Activated CD8-positive, alpha-beta memory T cell treated with anti-CD3 and anti-CD28 coated beads for 24 hours (primary cell): ENCODE measurements around the gene ELP2.
A peak's percentile ranks its signal among the peaks of the same experiment; 100 is the strongest.
"Not testable (repeated sequence)": the region's sequence is repeated elsewhere in the genome, so short reads cannot be mapped to it uniquely, and the experiment has no call there.

ENCODE experiments used
- DNase-seq: peaks from one replicate; pipeline ENCODE4 v3.0.0-alpha.2; 2020

The ELP2 gene

DNA sequence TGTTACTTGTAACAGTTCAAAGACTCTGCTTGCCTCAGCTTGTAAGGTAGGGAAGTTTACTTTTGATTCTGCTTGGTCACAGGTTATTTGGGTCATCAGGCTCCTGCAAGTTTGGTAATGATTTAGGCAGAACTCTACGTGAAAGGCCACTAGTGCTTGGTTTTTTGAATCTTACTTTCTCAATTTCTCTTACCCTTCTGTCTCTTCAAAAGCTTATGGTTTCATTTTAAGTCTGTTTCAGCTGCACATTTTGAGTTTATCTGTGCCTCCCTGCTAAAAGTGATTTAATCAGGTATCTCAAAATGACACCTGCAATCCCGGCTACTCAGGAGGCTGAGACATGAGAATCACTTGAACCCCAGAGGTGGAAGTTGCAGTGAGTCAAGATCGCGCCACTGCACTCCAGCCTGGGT lies 31.3 kb downstream of the ELP2 start:
- DNase-seq: no peak

DNA sequence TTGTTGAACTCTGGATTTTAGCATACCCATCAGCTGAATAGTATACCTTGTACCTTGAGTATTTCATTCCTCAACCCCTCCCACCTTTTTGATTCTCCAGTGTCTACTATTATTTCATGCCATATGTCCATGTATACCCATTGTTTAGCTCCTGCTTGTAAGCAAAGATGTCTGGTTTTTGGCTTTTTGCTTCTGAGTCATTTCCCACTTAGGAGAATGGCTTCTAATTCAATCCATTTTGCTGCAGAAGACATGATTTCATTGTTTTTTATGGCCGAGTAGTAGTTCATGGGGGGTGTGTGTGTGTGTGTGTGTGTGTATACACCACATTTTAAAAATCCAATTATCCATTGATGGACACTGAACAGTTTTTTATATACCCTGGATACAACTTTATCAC lies 33.3 kb downstream of the ELP2 start:
- DNase-seq: no peak

DNA sequence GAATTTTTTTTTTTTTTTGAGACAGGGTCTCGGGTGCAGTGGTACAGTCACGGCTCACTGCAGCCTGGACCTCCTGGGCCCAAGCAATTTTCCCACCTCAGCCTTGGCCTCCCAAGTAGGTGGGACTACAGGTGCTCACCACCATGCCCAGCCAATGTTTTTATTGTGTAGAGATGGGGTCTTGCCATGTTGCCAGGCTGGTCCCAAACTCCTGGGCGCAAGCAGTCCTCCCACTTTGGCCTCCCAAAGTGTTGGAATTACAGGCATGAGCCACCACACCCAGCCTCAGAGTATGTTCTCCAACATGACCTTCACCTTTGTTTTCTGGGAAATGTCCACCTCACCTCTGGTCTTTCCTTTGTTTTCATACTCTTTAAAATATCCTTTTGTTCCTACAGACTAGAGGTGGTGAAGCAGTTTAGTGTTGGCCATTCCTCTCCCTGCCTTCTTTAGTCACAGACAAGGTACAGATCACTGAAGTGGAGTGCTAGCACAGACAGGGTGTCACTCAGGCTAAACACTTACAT lies 38.1 kb downstream of the ELP2 start:
- DNase-seq: no peak

DNA sequence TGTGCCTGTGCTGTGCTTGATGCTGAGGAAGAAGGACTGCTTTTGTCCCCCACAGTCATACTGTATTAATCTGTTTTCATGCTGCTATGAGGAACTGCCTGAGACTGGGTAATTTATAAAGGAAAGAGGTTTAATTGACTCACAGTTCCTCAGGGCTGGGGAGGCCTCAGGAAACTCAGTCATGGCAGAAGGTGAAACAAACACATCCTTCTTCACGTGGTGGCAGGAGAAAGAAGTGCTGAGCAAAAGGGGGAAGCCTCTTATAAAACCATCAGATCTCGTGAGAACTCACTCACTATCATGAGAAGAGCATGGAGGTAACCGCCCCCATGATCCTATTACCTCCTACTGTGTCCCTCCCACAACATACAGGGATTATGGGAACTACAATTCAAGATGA lies 38.6 kb downstream of the ELP2 start:
- not testable (repeated sequence) for DNase-seq

DNA sequence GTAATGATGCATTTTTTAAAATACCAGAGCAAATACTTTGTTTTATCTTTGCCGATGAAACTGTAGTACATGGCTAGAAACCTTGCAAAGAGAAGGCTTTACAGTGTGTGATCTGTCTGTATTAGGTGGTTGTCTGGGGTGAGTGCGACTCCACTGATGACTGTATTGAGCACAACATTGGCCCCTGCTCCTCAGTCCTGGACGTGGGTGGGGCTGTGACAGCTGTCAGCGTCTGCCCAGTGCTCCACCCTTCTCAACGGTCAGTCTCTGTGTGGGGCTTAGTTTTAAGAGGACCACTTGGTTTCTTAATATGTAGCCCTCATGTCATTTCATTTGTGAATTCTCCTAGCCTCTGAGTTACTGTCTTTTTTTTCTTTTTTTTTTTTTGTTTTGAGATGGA lies 40.2 kb downstream of the ELP2 start:
- no peak for DNase-seq

DNA sequence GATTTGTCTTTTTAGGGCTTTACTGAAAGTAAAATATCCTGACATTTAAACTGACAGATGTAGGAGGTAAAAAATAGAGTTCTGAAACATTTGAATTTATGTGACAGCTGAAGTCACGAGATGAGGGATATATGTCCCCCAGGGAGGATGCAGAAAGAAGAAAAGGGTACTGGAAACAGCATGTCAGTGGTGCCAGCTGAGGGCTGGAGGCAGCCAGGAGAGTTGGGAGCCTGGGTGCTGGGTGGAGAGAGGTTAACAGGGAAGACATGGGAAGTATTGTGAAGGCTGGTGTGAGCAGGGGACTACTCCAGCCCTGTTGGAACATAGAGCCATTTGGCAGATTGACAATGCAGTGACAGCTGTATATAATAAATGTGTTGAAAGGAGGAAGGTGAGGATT lies 45.8 kb downstream of the ELP2 start:
- no peak for DNase-seq

DNA sequence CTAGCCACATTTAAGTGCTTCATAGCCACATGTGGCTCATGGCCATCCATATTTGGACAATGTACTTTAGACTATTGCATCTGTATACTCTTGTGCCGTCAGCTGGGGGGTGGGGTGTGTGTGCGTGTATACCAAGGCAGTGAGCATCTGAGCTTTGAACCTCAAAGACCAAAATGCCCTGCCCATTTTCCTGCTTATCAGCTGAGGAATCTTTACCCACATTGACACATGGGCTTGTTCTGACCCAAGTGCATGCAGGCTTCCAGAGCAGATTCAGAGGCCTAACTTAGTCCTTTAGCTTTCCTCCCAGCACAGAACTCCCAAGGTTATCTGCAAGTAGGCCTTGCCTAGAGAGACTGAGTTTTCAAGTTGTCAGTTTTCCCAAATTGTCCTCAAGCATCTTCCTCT lies 46.5 kb downstream of the ELP2 start:
- DNase-seq: no peak

DNA sequence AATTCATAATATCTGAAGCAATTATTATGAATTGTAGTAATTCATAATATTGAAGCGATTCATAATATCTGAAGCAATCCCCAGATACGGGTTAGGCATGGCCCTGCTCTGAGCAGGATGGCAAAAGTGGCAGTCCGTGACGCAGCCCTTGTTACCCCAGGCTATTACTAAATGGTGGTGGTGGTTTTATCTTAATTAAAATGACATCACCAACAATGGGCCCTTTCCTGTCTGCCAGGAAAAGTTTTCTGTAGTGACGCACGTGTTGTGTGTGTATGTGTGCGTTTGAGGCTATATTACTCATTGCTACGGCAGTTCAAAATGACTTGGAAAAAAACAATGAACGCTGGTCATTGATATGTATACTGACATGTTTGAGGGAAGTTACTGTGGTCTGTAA lies 47.0 kb downstream of the ELP2 start:
- no peak for DNase-seq

DNA sequence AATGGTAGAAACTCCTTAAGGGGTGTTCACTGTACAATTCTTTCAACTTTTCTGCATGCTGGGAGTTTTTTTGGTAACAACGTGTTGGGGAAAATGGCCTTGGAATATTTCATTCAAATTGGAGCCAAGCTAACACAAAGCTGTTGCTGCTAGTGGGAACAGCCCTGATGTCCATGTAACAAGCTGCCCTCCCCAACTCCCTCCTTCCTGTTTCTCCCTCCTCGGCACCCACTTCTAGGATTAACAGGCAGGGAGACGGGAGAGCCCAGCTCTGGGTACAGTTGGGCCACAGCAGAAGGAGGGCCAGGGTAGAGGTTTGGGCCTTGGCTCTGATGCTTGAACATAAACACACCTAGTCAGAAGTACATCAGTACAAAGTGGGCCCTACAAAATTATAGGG lies 48.2 kb downstream of the ELP2 start:
- DNase-seq: no peak

DNA sequence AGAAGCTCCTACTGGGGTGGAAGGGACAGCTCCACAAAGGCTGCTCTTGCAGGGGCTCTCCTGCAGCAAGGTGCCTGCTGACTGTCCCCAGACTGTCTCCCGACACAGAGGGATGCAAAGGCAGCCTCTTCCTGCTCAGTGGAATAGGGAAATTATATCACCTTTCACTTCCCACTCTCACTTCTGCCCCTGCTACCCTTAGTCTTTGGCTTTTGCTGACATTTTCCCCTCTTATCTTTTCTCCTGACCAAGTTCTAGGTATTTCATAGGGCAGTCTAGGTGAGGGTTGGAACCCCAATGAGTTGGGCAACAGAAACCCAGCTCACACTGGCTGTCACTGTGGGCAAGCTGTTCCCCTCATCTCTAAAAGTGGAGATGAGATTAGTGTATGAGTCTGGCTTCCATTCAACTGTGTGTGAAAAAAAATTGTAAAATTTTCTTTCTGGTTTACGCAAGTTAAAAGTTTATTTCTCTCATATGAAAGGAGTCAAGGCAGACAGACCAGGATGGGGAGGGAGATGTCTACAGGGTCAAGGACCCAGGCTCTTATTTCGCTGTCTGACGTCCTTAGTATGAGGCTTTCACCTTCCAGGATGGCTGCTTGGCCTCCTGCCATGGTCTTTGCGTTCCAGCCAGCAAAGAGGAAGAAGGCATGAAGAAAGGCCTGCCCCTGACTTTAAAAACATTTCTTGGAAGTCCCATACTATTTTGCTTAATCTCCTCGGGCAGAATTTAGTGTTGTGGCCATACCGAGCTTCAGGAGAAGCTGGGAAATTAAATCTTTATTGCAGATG lies 50.1 kb downstream of the ELP2 start:
- DNase-seq: no peak

DNA sequence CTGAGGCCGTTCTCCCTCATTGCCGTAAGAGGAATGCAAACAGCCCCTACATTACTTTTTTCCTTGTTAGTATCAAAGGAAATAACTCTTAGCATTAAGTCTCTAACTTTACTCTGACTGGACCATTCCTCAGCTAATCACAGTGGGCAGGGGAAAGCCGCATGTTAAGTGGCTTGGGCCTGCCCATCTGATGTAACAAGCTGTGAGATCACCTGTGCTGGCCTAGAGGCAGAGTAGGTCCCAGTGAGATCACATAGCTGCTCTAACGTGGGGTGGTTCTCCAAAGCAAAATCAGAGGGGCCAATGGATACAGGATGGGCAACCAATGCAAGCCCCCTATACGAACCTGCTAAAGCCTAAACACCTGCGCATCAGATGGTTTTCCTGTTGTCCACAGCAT lies 51.7 kb downstream of the ELP2 start:
- no peak for DNase-seq

DNA sequence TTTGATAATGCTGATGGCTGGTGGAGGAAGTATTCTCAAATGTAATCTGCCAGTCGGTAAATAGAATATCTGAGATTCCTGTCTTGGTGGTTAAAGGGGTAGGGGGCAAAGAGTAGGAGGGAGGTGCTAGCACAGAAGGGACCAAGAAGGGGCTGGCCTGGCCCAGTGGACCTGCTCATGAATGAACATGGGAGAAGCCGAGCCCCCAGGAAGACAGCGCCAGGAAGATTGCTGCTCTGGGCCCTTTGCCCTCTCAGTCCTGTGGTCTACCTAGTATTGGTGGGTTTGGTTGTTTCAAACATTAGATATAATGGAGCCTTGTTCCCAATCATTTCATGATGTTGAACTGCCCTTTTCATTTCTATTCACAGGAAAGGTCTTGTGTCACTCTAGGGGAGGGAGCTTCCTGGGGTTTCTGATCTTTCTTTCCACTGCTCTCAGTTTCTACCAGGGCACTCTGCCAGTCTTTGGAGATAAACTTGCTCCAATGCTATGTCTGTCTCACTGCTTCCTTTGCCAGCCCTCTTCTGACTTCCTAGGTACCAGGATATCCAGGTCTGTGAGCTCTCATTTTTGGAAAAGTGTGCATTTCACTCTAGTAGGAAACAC lies 52.3 kb downstream of the ELP2 start:
- DNase-seq: no peak

DNA sequence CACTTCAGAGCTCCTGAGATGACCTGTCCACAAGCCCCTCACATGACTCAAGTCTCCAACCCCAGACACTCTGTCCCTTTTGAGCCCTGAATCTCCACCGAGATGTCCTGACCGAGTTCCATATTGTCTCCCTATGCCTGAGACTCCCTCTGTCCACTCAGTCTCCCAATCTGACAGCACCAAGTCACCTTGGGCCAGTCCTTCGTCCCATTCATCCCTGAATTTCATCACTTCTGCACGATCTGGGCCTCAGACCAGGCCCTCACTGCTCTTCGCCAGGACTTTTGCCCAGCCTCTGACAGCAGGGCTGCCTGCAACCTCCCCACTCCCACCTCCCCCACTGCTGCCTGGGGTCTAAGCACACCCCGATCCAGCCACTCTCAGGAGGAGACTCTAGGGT lies 53.3 kb downstream of the ELP2 start:
- DNase-seq: no peak

DNA sequence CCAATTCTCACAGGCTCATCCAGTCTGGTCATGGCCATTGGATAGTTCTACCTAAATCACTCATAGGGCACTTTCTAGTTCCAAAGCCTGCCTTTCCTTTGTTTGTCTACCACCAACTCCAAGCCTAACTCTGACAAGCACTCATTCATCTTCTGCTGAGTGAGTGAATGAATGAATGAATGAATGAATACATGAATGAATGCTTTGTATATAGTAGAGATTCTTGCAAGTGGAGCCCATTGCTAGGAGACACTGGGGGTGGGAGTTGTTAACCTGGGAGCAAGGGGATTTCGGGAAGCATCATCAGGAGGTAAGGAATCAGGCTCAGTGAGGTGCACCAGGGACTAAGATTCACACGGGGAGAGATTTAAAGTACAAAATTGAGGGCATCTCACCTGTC lies 54.3 kb downstream of the ELP2 start:
- no peak for DNase-seq

DNA sequence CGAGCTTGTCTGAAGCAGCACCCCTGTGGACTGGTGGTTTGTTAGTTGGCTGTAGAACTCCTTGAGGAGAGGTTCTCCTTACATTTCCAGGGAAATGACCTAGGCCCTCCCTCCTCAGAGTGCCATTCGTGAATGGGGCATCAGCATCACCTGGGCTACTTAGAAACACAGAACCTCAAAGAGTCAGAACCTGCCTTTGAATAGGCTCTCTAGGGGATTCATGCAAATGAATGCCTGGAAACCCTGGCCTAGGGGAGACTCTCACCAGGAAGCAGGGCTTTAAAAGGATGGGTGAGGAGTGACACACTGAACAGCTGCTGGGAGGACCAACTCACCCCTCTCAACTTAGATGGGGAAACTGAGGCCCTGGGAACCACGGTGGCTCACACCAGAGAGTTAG lies 55.5 kb downstream of the ELP2 start:
- no peak for DNase-seq

DNA sequence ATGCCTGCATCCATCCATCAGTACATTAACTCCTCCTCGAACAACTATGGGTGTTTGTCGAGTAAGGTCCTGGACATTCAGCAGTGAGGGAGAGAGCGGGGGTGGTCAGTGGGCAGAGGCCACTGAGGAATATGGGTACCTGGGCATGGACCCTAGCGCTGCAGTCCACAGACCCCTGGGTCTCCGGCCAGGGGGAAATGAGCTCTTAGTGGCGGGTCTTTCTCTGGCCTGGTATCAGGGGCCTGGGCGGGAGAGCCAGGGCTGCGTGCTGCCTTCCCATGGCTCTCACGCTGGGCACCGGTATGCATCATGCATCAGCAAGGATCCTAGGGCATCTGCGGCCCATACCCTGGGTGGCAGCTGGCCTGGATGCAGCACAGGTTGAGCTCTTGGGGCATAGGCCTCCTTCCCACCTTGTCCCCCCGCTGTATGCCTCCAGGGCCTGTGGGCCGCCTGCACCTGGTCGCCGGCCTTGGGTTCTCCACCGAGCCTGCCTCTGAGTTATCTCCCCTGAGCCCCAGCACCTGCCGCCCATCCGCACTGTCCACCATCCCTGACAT lies 56.3 kb downstream of the ELP2 start:
- no peak for DNase-seq

DNA sequence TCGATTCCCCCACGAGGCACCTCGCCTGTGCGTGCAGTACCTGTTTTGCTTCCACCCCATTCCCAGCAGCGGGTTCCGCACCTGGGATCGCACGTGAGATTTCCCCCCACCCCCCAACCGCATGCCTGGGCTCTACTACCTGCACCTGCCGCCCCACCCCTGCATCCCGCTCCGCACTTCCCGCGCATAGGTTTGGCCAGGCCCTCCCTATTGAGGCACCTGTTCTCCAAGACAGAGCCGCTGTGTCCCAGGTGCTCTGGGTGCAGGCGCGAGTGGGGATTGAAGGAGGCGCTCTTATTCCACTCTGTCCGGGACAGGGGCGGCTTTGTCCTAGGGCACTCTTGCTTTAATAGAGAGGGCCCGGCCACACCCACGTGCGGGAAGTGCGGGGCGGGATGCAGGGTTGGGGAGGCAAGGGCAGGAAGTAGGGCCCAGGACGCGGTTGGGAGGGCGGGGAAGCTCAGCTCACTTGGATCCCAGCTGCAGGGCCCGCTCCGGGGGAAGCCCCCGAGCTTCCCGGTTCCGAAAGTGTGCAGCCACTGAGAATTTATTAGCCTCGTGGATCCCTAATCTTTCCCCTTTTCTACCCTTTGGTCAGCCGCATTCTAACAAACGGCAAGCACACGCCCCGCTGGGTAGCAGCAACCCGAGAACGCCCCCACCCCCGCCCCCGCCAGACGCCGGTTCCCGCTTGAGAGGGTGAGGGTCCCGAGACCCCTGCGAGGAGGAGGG lies 56.9 kb downstream of the ELP2 start:
- peak; percentile 60 for DNase-seq

DNA sequence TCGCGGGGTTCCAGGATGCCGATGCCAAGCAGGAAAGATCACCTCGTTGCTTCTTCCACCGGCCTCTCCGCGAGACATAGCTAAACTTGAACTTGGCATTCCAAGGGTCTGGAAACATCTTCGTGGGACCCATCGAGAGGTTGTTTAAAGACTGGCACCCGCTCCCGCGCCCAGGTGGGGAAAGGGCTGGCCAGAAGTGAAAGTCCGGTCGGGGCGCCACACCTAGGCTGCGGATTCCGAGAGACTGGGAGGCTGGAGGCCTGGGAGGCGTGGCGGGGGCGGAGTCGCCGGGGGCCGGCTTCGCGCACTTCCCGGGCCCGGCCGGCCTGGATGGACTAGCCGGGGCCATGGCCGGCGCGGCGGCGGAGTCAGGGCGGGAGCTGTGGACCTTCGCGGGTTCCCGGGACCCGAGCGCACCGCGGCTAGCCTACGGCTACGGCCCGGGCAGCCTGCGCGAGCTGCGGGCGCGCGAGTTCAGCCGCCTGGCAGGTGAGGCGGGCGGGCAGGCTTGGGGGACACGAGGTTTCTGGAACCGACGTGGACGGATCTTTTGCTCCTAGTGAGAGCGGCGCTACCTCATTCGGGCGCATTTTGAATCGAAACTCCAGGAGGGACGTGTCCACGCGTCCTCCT lies 57.6 kb downstream of the ELP2 start, which contains the start of gene MOCOS:
Gene MOCOS (plus strand): TSS at position 305 of the 633 bp plus-strand sequence. CDS start 43 bp downstream, at position 348.
- DNase-seq: peak; percentile 76

DNA sequence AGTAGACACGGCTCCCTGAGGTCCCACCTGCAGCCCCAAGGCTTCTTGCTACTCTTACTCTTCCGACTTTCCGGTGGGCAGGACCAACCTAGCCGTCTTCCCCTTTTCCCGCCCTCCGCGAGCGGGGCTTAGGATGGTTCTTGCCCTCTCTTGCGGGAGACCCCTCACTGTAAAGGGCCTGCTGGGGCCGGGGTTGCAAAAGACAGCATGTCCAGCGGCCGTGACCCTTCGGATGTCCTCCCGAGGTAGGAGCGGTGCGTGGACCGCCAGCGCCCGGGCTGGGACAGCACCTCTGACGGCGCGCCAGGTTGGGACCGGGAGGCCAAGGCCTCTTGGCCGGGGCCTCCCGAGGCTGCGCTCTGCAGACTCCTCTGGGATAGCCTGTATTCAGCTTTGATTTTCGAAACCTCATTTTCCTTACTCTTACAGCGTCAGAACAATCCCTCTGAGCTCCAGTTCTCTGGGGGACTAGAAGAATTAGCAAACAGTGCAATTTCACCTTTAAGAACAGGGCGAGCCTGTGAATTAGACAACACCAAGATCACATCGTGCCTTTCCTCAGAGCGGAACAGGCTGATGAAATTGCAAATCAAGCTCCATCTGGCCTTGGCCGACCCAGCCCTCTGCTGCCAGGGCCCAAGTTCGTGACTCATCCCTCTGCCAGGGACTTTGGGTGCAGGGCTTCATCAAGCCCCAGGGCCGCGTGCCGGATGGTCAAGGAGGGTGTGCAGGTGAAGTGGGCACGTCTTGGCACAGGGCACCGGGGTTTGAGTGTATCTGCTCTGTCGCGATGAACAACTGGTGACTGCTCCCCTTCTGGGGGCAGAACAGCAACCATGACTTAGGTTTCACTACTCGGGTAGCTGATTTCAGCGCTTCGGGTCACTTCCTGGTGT lies 58.4 kb downstream of the ELP2 start:
- DNase-seq: peak; percentile 62

DNA sequence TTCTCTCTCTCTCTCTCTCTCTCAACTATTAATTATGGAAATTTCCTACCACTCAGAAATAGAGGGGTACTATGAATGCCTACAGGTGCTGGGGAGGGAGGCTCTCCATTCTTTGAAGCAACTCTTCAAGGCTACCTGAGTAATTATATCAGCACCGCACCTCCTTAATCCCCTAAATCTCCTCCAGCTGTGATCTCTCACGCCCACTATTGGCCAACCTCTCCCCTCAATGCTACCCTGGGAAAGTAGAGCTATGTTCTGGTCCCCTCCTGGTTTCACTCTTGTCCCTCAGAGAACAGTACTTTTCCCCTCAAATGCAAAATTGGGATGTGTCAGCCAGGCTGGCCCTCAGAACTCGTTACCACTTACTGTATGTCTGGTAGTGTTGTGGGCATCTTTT lies 59.2 kb downstream of the ELP2 start:
- DNase-seq: no peak

DNA sequence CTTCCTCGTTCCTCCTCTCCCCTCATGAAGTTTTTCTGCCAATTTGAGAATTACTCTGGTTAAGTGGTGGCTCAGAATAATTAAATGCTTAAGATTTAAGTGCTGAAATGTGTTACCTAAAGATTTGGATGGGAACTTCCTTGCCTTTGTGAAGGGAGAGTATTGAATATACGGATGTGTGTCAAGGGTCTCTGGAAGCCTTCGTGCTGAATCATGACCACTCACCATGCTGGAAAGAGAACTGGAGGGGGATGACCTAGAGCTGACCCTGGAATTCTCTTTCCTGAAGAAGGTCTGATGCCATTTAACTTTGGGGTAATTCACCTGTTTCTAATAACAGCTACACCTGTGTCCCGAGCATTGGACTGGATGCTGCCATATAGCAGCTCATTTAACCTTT lies 59.8 kb downstream of the ELP2 start:
- no peak for DNase-seq

DNA sequence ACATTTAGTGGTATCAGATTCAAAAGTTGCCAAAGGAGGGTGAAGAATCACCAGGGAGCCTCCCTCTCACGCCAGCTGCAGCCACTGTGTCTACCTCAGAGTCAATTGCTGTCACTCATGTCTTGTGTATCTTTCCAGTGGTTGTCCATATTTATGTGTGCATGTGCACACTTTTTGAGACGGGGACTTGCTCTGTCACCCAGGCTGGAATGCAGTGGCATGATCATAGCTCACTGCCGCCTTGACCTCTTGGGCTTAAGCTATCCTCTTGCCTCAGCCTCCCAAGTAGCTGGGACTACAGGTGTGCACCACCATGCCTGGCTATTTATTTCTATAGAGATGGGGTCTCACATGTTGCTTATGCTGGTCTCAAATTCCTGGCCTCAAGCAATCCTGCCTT lies 61.6 kb downstream of the ELP2 start:
- no peak for DNase-seq
